AG10803 (cell line): ENCODE data around the gene LHX5.
A peak's percentile ranks its signal among the peaks of the same experiment; 100 is the strongest.

ENCODE experiments used
- DNase-seq: peaks from one replicate; pipeline ENCODE4 v3.0.0; 2010; ENCODE audit warnings: low read depth
- H3K4me3 ChIP-seq: 2 replicates; pipeline ENCODE4 v1.5.1; 2011; ENCODE audit warnings: mild to moderate bottlenecking, low read length, control low read depth
- TF ChIP-seq, protein P1 (sequence below): conservative IDR thresholded peaks from 2 replicates; pipeline ENCODE4 v1.5.1; 2011; ENCODE audit warnings: mild to moderate bottlenecking, low read length, control low read depth, inconsistent platforms

LHX5 gene

DNA sequence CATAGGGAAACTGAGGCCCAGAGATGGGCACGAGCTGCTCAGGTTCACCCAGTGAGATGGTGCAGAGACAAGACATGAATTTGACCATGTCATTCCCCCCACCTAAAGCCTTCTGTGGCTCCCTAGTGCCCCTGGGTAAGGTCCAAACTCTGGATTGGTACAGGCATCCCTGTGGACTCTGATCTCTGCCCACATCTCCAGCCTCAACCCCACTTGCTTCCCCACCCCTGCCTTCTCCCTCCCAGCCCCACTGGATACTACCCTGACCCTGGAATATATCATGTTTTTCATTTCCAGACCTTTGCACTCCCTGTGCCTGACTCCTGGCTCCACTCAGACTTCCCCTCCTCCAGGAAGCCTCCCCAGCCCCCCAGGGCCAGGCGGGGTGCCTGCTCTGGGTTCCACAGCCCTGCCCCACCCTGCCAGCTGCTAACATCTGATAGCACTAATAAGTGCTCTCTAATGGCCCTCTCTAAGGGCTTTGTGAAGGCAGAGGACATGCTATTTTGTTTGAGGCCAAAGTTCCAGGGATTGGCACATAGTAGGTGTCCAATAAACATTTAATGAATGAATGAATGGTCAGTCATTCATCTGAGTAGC lies 50.6 kb downstream of the LHX5 start:
- no peak overlapping the region for H3K4me3 ChIP-seq
- DNase-seq = no peak
- TF ChIP-seq, protein P1, sequence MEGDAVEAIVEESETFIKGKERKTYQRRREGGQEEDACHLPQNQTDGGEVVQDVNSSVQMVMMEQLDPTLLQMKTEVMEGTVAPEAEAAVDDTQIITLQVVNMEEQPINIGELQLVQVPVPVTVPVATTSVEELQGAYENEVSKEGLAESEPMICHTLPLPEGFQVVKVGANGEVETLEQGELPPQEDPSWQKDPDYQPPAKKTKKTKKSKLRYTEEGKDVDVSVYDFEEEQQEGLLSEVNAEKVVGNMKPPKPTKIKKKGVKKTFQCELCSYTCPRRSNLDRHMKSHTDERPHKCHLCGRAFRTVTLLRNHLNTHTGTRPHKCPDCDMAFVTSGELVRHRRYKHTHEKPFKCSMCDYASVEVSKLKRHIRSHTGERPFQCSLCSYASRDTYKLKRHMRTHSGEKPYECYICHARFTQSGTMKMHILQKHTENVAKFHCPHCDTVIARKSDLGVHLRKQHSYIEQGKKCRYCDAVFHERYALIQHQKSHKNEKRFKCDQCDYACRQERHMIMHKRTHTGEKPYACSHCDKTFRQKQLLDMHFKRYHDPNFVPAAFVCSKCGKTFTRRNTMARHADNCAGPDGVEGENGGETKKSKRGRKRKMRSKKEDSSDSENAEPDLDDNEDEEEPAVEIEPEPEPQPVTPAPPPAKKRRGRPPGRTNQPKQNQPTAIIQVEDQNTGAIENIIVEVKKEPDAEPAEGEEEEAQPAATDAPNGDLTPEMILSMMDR = no peak

DNA sequence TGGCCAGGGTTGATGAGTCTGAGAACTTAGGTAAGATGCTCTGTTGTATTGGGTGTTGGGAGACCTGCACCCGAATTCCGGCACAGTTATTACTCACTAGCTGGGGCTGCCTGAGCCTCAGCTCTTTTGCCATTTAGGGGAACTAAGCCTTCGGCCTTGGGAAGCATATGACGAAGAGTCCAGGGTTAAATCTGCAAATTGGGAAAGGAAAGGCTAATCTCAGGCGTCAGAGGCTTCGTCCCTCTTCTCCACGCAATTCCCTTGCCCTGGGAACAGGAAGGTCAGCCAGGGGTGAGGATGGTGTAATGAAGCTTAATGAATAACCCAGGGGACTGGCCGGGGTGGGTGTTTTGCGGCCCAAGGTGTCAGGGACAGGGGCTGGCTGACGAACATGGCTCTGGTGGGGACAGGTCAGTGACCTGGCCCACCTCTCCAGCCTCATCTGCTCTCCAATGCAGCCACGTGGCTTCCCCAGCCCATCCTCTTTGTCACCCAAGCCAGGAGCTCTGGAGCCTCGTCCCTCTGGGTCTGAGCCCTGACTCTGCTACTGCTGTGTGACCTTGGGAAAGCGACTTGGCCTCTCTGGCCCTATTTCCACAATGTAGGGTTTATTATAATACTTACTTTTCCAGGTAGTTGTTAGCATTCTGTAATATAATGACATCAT lies 53.3 kb downstream of the LHX5 start:
- TF ChIP-seq, protein P1 = no peak
- DNase-seq = peak; percentile 15

DNA sequence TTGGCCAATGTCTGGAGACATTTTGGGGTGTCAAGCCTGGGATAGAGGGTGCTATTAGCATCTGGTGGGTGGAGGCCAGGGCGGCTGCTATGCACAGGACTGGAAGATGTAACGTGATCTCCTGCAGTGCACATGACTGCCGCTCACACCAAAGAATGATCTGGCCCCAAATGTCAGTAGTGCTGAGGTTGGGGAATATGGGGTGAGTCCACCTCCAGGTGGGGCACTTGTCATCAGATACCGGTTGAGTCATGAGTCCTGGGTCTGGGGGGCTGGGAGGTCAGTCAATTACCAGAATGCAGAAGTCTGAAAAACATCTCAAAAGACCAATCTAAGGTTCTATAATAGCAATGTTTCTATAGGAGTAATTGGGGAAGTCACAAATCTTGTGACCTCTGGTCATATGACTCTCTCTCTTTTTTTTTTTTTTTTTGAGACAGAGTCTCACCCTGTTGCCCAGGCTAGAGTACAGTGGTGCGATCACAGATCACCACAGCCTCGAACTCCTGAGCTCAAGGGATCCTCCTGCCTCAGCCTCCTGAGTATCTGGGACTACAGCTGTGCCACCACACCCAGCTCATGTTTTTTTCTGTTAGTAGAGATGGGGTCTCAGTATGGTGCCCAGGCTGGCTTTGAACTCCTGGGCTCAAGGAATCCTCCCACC lies 55.4 kb downstream of the LHX5 start:
- no peak for DNase-seq
- no peak overlapping the region for H3K4me3 ChIP-seq
- TF ChIP-seq, protein P1 = no peak

More for the DNA sequence above, 53.3 kb downstream of the LHX5 start:
- no peak overlapping the region for H3K4me3 ChIP-seq

DNA sequence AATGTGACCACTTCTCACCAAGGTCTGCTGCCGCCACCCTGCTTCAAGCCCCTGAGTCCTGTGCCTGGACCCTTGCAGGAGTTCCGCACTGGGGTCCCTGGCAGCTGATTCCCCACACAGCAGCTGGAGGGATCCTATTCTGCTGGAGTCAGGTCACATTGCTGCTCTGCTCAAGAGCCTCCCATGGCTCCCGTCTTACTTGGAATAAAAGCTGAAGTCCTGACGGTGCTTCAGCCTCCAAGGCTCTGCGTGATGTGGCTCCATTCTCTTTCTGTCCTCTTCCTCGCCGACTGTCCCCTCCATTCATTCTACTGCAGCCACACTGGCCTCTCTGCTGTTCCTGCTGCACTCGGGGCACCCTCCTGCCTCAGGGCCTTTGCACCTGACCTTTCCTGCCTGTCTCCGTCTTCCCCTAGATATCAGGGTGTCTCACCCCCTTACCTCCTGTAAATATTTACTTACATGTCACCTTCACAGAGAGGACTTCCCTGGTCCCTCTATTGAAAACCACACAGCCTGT lies 57.1 kb downstream of the LHX5 start:
- no peak for DNase-seq
- TF ChIP-seq, protein P1 = no peak
- no peak overlapping the region for H3K4me3 ChIP-seq

DNA sequence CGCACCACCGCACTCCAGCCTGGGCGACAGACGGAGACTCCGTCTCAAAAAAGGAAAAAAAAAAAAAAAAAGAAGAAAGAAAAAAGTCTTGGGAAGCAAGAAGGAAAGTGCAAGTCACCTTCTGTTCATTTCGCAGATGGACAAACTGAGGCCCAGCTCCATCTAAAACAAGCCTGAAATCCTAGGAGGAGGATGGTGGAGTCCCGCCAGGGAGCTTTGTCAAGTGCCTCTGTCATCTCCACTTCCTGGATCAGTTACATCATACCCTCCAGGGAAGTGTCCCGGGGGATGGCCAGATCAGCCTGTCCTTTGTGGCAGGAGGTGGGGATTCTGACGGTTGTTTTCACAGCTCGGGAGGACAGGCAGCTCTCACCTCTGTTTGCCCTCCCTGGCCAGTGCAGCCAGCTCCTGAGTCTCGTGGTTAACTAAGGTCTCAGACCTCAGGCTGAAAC lies 58.2 kb downstream of the LHX5 start:
- TF ChIP-seq, protein P1 = no peak
- DNase-seq = peak; percentile 37
- H3K4me3 ChIP-seq = no peak overlapping the region
